GM21528 (cell line): Measurements from ENCODE around the gene SLC2A6.

Experiments used
- ATAC-seq: cut with Tn5 transposase; IDR thresholded peaks from one replicate; pipeline ENCODE4 v1.9.1; 2021; ENCODE audit warnings: mild to moderate bottlenecking, moderate library complexity; ENCODE audit not compliant: unreplicated experiment, low FRiP score

SLC2A6 gene, protein sequence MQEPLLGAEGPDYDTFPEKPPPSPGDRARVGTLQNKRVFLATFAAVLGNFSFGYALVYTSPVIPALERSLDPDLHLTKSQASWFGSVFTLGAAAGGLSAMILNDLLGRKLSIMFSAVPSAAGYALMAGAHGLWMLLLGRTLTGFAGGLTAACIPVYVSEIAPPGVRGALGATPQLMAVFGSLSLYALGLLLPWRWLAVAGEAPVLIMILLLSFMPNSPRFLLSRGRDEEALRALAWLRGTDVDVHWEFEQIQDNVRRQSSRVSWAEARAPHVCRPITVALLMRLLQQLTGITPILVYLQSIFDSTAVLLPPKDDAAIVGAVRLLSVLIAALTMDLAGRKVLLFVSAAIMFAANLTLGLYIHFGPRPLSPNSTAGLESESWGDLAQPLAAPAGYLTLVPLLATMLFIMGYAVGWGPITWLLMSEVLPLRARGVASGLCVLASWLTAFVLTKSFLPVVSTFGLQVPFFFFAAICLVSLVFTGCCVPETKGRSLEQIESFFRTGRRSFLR

DNA sequence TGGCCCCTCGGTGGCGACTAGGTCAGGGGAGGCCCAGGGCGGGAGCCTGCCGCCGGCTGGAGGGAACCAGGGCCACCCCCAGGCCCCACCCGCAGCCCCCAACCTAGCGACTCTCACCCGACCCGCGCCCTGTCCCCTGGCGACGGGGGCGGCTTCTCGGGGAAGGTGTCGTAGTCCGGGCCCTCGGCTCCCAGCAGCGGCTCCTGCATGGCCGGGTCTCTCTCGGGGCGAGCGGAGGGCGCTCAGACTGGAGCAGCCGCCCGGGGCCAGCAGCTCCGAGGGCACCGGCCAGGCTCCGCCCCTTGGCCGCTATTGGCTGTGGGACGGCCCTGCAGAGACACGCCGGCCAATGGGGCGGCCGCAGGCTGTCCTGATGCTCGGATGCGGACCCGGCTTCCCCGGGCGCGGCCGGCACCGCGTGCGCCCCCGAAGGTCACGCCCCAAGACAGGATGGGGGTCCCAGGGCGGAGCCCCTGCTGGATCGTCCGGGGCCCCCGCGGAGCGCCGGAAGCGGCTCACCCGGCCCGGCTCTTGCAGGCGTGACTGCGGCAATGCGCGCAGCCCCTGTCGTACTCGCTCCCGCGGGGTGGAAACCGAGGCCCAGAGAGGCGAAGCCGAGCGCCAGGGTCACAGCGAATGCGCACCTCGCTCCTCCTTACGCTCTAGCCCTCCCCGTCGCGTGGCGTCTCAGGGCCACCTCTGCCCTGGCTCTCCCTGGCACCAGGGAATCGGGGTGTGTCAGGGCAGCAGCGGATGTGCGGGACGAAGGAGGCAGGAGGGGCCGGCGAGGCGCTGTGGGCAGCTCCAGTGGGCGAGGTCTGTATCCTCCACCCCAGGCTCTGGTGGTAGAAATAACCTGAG, at the start of gene SLC2A6:
Gene SLC2A6 (minus strand): TSS at position 249 of the 861 bp plus-strand sequence. CDS start 40 bp downstream, at position 209.
- ATAC-seq = peak; percentile 90

- no peak for ATAC-seq
These were observed 49.3 kb upstream of the SLC2A6 start for GRCh38 chr9:133528001-133528875.

DNA sequence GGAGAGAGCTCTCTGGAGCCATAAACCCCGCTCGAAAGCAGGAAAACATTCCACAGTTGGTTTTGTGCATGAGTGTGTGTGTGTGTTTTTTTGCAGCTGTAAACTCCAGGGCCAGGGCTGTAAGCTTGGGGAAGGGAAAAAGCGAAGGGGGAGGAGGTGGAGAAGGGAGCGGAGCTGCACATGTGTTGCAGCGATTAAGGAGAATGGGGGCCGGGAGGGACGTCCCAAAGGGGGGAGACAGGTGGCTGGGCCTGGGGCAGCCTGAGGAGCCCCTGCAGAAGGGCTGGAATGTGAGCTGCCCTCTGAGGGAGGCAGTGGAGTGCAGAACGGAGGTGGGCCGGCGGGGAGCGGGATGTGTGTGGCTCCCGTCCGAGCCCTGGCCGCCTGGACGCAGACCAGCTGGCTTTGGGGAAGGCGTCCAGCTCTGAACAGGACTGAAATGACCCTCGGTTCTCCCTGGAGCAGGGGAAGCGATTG, 48.6 kb upstream of the SLC2A6 start:
- ATAC-seq = no peak

- ATAC-seq = no peak
These were observed 47.9 kb upstream of the SLC2A6 start for GRCh38 chr9:133526721-133527321.

DNA sequence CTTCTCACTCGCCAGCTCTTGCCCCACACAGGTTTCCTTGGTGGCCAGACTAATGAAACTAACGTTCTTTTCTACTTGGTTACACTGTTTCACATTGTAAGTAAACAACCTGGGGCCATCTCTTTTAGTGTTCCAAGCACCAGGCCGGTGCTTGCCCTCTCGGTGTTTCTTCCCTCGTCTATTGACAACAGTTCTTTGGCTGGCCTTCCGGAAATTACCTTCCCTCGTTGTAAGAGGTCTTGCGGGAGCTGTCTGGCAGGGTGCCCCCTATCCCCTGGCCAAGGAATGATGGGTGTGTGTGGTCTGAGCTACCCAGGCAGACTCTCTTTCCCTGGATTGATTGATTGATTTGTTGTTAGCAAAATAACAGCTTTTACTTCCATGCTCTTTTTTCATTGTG, 46.8 kb upstream of the SLC2A6 start:
- no peak for ATAC-seq

- ATAC-seq = no peak
These were observed 45.9 kb upstream of the SLC2A6 start, which contains the start of gene MYMK for GRCh38 chr9:133524679-133525228. Gene MYMK (minus strand): TSS chr9:133524959. CDS start chr9:133524844, 115 bp downstream.

GRCh38 chr9:133524146-133524545, 45.2 kb upstream of the SLC2A6 start:
- ATAC-seq = no peak

- ATAC-seq = no peak
These were observed 44.2 kb upstream of the SLC2A6 start for GRCh38 chr9:133523106-133523505.

DNA sequence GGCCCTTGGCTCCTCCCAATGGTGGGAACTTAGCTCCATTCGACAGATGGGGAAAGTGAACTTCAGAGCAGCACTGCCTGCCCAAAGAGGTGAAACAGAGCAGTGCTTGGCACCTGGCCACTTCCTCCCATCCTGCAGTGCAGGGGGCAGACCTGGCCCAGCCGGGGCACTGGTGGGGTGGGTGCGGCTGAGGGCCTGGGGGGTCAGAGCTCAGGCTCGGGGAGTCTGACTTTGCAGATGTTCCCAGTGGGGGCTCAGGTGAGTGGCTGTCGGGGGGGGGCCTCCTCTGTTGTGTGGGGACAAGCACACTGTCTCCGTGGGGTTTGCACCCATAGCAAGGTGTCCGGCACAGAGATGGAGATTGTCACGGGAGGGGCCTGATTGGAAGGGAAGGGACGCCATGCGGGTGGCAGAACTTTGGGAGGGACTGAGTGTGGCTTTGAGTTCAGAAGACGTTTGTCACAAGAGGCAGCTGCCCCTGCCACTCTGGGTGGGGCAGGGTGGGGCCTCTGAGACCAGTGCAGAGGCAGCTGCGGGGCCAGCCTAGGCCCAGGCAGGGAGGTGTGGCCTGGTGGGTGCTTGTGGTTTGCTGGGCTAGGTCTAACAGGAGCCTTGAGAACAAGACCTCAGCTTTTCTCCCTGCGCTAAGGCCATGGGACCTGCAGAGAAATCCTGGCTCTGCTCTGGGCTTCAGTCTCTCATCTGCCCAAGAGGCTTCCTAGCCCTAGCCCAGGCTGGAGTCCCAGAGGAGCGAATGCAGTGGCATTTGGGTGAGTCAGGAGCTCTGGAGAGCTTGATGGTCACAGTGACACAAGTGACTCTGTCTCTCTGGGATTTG, 43.4 kb upstream of the SLC2A6 start:
- ATAC-seq = no peak

DNA sequence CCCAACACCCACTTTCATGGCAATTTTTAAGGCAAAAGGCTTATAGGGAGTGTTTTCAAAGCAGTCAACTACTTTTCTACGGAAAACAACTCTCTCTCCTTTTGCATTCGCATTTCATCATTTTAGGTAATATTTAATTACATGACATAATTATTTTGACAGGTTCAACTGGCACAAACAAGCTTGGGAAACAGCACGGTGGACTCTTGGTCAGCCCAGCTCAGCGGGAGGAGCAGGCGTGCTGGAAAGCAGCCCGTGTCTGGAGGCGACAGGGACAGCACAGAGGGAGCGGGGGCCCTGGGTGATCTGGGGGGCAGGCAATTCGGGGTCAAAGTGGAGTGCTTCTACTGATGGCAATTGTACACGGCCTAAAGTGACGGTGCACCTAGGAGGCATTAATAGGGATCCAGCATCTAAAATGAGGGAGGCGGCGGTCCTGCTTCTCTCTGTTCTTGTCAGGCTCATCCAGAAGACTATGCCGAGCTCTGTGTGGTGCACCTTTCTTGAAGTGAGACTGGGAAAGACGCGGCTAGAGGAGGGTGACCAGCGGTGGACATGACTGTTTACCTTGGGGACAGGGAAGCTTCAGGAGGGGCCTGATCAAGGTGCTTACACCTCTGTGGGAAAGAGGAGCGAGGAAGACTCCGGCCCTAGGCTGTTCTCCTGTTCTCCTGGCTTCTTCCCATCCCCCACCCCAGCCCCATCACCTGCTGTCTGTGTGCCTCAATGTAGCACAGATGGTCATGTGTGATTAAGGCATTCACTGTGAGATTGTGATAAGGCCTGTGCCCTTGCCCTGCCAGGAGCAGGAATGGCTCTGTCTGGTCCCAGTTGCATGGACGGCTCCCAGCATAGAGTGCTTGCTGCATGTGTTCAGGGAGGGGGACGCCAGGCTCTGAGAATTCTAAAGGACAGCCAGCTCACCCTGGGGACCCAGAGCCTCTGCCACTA, 42.5 kb upstream of the SLC2A6 start:
- ATAC-seq = no peak

- no peak for ATAC-seq
These were observed 41.4 kb upstream of the SLC2A6 start for GRCh38 chr9:133520121-133520835.

- no peak for ATAC-seq
These were observed 40.8 kb upstream of the SLC2A6 start for GRCh38 chr9:133519693-133520092.

- ATAC-seq = no peak
These were observed 40.0 kb upstream of the SLC2A6 start for GRCh38 chr9:133518706-133519449.

DNA sequence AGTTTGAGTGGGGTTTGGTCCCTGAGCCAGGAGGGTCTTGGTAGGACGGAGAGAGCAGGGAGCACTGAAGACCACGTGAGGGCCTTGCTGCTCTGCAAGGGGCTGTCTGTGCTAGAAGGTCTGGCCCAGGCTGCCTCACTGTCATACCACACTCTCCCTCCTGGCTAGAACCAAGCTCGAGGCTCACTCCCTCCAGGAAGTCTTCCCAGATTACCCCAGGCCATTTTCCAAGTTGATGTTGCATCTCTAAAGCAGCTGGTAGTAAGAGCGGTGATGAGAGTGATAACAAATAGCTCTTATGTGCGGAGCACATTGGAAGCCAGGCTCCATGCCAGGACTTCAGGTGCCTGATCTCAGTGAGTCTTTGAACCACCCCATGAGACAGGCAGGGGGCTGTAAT, 39.3 kb upstream of the SLC2A6 start:
- no peak for ATAC-seq

DNA sequence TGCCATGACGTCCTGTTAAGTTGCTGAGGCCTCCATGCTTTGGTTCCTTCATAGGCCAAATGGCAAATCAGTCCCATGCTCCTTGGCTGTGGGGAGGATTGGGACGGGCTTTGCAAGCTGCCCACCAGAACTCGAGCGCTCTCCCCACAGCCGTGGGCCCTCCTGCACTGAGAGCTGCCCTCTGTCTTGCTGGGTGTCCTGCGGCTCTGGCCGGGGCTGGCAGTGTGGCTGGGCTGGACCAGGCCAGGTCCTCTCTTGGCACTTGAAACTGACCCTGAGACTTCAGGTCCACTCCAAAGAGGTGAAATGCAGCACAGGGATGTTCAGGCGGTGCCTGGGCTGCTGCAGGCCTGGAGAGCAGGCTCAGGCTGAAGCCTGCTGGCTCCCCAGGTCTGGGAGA, 38.8 kb upstream of the SLC2A6 start:
- ATAC-seq = no peak

DNA sequence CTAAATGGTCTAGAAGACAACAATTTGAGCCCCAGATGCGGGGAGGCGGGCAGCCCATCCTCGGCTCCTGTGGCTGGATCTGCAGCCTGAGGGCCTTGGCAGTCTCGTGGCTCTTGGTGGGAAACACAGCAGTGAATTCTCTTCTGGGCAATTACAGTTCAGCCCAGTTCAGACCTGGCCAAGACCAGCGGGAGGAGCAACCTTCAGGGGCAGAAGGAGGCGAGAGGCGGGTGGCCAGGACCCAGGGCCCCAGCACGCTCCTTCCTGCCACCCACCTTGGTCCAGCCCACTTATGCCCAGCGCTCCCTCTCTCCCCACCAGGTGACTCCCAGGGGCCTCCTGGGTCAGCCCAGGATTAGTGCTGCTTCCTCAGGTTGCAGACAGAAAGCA, 38.1 kb upstream of the SLC2A6 start:
- ATAC-seq = no peak
